BJ (cell line): ENCODE results near the gene C1QTNF12. TPM values are rescaled to one million over a fixed set of nuclear protein-coding genes. Genes with fewer than 3 reads are reported as not detected.
"Not testable (repeated sequence)": the region's sequence is repeated elsewhere in the genome, so short reads cannot be mapped to it uniquely, and the experiment has no call there.

Source experiments
- CTCF ChIA-PET: fragments of 350-600 bp; formaldehyde crosslinking; extraction: SDS; loops from one replicate; lab custom pipeline; 2021; ENCODE audit warnings: antibody characterized with exemption, inconsistent platforms; lab: Yijun Ruan, JAX
- POLR2A ChIA-PET: fragments of 300-600 bp; sonication (Branson Sonifier 250); formaldehyde crosslinking; extraction: SDS; loops from one replicate; lab custom pipeline; 2021; ENCODE audit warnings: antibody characterized with exemption; lab: Charles Lee
- DNase-seq: peaks from one replicate; pipeline ENCODE4 v3.0.0-alpha.2; 2011; ENCODE audit warnings: low read depth
- H3K27me3 ChIP-seq: 2 replicates; pipeline ENCODE4 v1.6.0; 2011; ENCODE audit warnings: low read length; ENCODE audit not compliant: control insufficient read depth, insufficient read depth
- H3K36me3 ChIP-seq: 2 replicates; pipeline ENCODE4 v1.5.1; 2011; ENCODE audit warnings: low read length; ENCODE audit not compliant: control insufficient read depth, insufficient read depth
- H3K4me3 ChIP-seq: 2 replicates; pipeline ENCODE4 v1.5.1; 2011; ENCODE audit warnings: low read depth, mild to moderate bottlenecking, control low read depth, low read length
- CTCF ChIP-seq: IDR thresholded peaks from 2 replicates; pipeline ENCODE4 v1.5.1; 2011; ENCODE audit warnings: low read depth, mild to moderate bottlenecking, control low read depth, inconsistent platforms, low read length, moderate library complexity; ENCODE audit not compliant: insufficient read depth
- polyA plus RNA-seq: library from polyadenylated mRNA; depleted of rRNA; stranded (reverse); fragments of >200 nt; gene quantifications from 2 replicates; pipeline ENCODE4 v1.2.3, GENCODE V29; 2011

Gene C1QTNF12
- polyA plus RNA-seq, 1 experiment: 0.42 TPM

- TF ChIP-seq CTCF: no peak
- H3K27me3 ChIP-seq: no peaks in the 10 kb centered on the region
- DNase-seq: no peak
- no peaks in the 10 kb centered on the region for H3K36me3 ChIP-seq
- CTCF ChIA-PET: no interaction called here
- no peak overlapping the region for H3K4me3 ChIP-seq
- POLR2A ChIA-PET: no interaction called here
Observed at GRCh38 chr1:1198423-1199140, 47.9 kb downstream of the C1QTNF12 start.

GRCh38 chr1:1197551-1198422 is 48.7 kb downstream of the C1QTNF12 start:
- POLR2A ChIA-PET: no interaction called here
- TF ChIP-seq CTCF: no peak
- Histone ChIP-seq H3K4me3 (no peak overlapping the region), H3K27me3 (no peaks in the 10 kb centered on the region), H3K36me3 (no peaks in the 10 kb centered on the region)
- CTCF ChIA-PET: no interaction called here
- no peak for DNase-seq

GRCh38 chr1:1197188-1197500 is 49.4 kb downstream of the C1QTNF12 start:
- no peaks in the 10 kb centered on the region for H3K36me3 ChIP-seq
- H3K4me3 ChIP-seq: no peak overlapping the region
- DNase-seq: no peak
- POLR2A ChIA-PET: no interaction called here
- no peak for TF ChIP-seq CTCF
- H3K27me3 ChIP-seq: no peaks in the 10 kb centered on the region
- CTCF ChIA-PET: no interaction called here

- no peaks in the 10 kb centered on the region for H3K36me3 ChIP-seq
- ChIA-PET CTCF (interaction anchor here (1.0 kb wide), 1 partner anchor 75 kb away, joined by 3 read pairs; no protein-coding TSS in a partner anchor), POLR2A (no interaction called here)
- no peak for TF ChIP-seq CTCF
- no peak for DNase-seq
- H3K4me3 ChIP-seq: no peak overlapping the region
- no peaks in the 10 kb centered on the region for H3K27me3 ChIP-seq
Observed at GRCh38 chr1:1196431-1197187, 49.9 kb downstream of the C1QTNF12 start.

GRCh38 chr1:1195726-1196125 is 50.8 kb downstream of the C1QTNF12 start:
- H3K27me3 ChIP-seq, POLR2A ChIA-PET, H3K36me3 ChIP-seq, DNase-seq, CTCF ChIA-PET, H3K4me3 ChIP-seq: not testable (repeated sequence)
